GM15510 (cell line): ENCODE data around the gene MYO9A.

Experiments used
- POLR2A ChIP-seq: IDR thresholded peaks from 3 replicates; pipeline ENCODE4 v1.6.1; 2011; ENCODE audit warnings: borderline replicate concordance; ENCODE audit not compliant: insufficient read length; ENCODE audit errors: extremely low read depth

MYO9A gene

DNA sequence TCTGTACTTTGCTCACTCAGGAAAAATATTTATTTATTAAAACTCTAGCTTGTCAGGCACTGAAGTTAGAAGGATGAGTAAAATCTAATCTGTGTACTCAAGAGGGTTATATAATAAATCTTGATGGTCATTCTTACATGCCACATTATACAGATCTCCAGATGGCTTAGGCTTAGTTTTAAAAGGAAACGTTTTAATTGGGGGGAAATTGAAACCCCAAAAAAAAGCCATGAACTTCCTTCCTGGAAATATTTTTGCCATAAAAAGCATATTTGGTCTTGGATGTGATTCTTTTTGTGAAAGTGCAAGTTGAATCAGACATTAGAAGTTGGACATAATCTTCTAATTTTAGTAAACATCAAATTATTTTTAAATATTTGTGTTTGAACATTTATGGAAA is 6.3 kb upstream of the MYO9A start:
- no peak for TF ChIP-seq POLR2A

DNA sequence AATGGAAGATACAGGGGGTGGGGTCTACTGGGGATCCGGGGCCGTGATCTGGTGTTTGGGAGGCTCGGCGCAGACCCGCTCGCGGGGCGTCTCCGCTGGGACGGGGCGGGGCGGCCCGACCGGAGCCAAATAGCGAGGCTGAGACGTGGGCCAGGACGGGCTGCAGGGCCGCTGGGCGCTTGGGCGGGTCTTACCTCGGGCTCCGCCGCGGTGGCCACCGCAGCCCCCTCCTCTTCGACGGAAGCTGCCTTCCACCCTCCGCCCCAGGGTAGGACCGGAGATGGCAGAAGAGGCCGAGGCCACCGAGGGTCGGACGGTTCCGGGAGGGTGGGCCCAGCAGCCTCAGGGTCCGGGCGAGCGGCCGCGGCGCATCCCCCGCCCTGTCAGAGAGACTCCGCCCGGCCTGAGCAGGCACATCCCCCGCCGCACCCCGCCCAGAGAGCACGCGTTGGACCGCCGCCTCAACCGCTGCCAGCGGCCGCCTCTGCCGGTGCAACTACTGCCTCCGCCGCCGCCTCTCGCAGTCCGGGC is 399 bp downstream of the MYO9A start:
- no peak for TF ChIP-seq POLR2A

DNA sequence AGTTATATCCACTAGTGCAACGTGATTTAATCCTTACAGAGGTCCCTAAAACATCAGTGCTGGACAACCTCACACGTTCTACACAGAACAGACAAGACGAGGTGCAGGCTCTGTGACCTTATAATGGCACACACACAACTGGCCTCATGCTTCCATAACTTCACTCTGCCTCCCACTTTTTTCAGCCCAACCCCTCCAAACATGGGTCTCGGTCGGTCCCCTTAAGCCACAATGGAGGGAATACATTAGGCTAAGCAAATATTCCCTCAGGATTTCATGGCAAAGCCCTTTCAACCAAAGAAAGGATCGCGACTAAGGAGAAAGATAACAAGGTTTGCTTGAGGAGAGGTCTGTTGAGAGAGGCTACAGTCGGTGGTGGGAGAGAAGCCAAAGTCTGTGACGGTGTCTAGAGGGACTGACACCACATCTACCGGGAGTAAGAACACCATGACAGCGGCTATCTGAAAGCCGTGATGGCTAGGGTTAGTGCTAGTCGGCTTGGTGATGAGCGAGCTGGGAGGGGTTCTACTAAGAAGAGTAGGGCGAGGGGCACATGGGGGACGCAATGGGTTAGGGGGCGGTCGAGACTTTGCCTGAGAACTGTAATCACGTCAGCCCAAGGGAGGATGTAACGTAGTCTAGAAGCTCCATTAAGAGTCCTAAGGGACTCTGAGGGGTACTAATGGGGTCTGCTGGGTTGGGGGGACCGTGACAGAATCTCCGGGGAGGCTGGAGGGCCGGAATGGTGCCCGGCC is 1.0 kb downstream of the MYO9A start:
- no peak for TF ChIP-seq POLR2A

DNA sequence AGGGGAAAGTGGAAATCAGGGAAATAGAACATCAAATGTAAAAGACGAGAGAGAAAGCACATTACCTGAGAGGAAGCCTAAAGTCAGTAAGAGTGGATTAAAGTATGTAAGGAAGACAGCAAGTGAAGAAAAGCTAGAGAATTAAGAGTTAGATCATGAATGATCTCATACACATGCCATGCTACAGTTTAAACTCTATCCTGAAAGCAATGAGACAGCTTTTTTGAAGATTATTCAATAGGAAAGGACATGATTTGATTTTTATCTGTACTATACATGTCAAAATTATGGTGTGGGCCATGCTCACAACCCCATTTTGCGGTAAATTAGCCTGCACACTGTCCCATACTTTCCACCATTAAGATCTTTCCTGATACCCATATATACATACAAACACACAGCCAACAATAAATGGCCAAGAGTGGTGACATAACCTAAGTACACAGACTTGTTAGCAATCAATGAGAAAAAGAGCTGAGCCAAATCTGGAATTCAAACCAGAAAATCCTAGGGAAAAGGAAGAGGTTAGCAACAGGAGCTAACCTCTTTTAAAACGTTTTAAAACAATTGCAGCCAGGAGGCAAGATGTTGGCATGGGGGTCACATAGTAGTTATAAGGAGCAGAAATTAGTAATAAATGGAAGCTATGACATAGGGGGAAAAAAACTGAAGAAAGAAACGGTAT is 4.5 kb downstream of the MYO9A start:
- TF ChIP-seq POLR2A: no peak

DNA sequence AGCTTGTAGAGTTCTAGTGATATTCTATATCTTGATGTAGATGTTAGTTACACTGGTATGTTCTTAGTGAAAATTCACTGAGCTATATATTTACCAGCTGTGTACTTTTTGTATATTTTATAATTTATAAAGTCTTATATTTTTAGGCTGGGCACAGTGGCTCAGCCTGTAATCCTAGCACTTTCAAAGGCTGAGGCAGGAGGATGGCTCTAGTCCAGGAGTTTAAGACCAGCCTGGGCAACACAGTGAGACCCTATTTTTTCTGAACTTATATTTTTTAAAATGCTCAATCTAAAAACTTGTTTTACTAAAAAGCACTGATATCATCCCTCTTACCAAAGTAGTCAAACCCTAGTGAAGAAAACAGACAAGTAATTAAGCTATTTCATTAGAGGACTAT is 5.1 kb downstream of the MYO9A start:
- TF ChIP-seq POLR2A: no peak

DNA sequence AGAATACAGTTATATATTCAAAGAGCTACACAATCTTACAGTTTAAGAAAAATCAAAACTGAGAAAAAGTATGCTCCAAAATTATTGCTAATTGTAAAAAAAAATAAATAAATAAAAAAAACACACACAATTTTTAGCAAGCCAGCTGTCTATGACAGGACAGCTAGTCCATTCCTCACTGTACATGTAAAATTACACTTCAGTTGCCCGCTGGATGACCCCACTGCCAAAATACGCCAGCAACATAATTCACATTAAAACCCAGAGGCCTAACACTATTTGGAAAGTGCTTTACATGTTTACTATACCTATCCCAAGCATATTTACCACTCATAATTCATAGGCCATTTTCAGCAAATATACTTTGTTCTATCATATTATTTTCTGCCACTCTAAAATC is 5.8 kb downstream of the MYO9A start:
- no peak for TF ChIP-seq POLR2A

DNA sequence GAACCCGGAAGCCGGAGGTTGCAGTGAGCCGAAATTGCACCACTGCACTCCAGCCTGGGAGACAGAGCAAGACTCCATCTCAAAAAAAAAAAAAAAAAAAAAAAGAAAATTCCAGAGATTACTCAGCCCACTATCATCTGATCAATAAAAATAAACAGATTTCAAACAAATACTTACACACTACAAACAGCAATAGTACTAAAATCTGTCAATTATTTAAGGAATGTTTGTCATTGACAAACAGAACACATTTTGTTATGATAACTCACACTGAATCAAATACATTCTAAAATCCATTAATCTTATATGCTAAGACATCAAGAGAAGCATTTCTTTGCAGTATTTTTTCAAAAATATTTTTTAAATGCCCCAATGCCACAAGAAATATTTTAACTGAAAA is 7.6 kb downstream of the MYO9A start:
- no peak for TF ChIP-seq POLR2A

DNA sequence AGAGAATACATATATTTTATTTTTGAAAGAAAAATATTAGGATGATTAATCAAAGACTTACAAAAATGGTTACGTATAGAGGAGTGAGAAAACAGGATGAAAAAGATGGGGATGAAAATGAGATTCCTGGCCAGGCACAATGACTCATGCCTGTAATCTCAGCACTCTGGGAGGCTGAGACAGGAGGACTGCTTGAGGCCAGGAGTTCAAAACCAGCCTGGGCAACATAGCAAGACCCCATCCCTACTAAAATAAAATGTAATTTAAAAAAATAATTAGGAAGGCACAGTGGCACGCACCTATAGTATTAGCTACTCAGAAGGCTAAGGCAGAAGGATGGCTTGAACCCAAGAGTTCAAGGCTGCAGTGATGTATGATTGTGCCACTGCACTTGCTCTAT is 11.9 kb downstream of the MYO9A start:
- no peak for TF ChIP-seq POLR2A

DNA sequence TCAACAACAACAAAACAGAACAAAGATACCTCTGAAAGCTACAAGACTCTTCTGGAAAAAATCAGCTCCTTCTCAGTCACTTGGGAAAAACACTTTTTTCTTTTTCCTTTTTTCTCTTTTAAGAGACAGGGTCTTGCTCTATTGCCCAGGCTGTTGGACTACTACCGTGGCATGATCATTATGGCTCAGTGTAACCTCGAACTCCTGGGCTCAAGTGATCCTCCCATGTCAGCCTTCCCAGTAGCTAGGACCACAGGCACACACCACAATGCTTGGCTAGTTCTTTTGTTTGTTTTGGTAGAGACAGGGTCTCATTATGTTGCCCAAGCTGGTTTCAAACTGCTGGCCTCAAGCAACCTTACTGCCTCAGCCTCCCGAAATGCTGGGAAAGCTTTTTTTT is 12.8 kb downstream of the MYO9A start:
- TF ChIP-seq POLR2A: no peak

DNA sequence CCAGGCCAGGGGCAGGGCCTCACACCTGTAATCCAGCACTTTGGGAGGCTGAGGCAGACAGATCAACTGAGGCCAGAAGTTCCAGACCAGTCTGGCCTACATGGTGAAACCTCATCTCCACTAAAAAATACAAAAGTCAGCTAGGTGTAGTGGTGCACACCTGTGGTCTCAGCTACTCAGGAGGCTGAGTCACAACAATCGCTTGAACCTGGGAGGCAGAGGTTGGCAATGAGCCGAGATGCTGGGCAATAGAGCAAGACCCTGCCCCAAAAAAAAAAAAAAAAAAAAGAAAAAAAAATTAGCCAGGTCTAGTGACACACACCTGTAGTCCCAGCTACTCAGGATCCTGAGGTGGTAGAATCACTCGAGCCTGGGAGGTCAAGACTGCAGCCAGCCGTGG is 18.8 kb downstream of the MYO9A start:
- TF ChIP-seq POLR2A: no peak

DNA sequence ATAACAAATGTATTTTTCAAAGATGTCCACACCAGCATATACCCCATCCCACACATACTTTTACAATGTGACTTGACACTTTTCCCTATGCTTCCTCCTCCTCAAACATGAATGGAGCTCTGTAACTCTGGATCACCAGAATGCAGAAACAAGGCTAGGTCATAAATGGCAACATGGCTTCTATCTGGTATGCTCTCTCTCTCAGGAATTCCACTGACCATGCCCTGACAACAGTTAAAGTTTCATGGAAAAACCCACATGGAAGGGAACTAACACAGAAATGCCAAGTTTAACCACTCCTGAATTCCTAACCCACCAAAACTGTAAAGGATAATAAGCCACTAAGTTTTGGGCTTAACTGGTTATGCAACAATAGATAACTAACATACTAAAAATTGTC is 19.9 kb downstream of the MYO9A start:
- no peak for TF ChIP-seq POLR2A

DNA sequence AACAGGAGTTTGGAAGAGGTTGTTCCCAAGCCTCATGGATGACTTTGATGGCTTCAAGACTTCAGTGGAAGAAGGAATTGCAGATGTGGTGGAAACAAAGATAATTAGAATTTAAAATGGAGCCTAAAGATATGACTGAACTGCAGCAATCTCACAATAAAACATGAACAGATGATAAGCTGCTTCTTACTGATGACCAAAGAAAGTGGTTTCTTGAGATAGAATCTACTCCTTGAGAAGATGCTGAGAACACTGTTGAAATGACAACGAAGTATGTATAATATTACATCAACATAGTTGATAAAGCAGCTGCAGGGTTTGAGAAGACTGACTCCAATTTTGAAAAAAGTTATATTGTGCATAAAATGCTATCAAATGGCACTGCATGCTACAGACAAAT is 21.2 kb downstream of the MYO9A start:
- TF ChIP-seq POLR2A: no peak

DNA sequence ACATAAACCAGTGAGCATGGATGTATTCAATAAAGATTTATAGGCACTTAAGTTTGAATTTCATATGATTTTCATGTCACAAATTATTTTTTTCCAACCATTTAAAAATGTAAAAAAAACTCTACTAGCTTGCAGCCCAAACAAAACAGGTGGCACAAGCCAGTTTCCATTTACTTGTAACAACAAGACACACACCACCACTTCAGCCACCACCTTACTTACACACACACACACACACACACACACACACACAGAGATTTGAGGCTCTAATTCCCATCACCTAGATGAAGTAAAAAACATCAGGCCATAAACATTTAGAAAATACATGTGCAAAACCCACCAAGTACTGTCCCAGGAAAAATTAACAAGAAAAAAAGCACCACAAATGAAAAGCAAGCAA is 25.3 kb downstream of the MYO9A start:
- TF ChIP-seq POLR2A: no peak

DNA sequence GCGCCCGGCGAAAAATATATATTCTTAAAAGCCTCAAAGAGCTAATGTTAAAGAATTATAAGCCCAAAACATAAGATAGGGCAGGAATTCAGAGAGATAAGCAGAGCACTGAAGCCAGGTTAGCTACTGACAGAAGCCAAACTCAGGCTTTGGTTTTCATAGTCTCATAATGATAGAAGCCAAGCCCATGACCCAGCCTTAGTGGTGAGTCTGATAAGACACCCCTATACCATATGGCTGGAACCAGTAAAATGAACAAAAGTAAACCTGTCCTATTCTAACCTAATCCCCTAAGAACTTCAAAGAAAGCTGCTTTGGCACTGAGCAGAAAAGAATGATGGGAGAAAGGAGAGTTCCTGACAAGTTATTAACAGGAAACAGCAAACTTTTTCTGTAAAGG is 25.9 kb downstream of the MYO9A start:
- no peak for TF ChIP-seq POLR2A

DNA sequence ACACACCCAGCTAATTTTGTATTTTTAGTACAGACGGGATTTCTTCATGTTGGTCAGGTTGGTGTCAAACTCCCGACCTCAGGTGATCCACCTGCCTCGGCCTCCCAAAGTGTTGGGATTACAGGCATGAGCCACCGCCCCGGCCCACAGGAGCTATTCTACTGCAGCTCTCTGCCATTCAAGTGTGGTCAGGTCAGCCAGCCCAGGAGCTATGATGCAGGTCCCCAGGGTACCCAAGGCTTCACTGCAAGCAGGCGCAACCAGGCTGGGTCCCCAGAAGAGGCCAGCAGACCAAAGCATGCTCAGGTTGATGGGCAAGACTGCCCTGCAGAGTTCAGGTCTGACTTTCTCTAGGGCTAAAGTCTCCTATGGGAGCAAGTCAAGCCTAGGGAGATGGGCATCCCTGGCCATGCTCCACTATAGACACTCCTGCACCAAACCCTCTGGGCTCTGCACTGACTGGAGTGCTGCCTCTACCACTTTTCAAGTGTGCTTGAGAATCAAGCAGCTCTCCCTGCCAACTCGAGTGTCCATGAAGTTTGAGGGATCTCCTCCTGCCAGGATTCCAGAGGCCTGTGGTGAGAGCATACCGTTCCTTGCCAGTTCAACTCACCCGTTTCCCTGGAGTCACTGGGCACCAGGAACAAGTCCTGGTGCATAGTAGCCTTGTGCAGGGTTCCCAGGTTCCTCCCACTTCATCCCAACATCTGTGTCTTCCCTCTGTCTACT is 30.9 kb downstream of the MYO9A start:
- TF ChIP-seq POLR2A: no peak
